ENCODE measurements around the gene PRSS50. TPM values are rescaled to one million over a fixed set of nuclear protein-coding genes. Genes with fewer than 3 reads are reported as not detected.
"Not testable (repeated sequence)": the region's sequence is repeated elsewhere in the genome, so short reads cannot be mapped to it uniquely, and the experiment has no call there.

PRSS50 gene
- total and polyA plus RNA-seq, 4 donors: 0.02 to 0.33 (median 0.25) TPM; not detected in 1

GRCh38 chr3:46748170-46748569 is 30.5 kb upstream of the PRSS50 start (continued):
- no peak for TF ChIP-seq CTCF (IDR thresholded peaks at IDR 0.05; ENCODE audit: low read depth, low read length, missing input control)
- no peak for TF ChIP-seq ATF3 (IDR thresholded peaks at IDR 0.05)
- TF ChIP-seq HNF4G (IDR thresholded peaks at IDR 0.05): no peak
- TF ChIP-seq JUND (IDR thresholded peaks at IDR 0.05): no peak
- no peak for TF ChIP-seq FOXA1 (IDR thresholded peaks at IDR 0.05)
- TF ChIP-seq MAX (IDR thresholded peaks at IDR 0.05): no peak

GRCh38 chr3:46746711-46747110 is 29.0 kb upstream of the PRSS50 start:
- no peak for DNase-seq (ENCODE audit: low spot score)
- no peak overlapping the region for H3K4me3 ChIP-seq (ENCODE audit: low read depth in 1 of 3, low read length in 3 of 3)
- H3K36me3 ChIP-seq (ENCODE audit: control insufficient read depth in 4 of 4, insufficient read depth in 3 of 4, low read depth in 1 of 4, low read length in 3 of 4): no peaks in the 10 kb centered on the region
- H3K4me1 ChIP-seq (ENCODE audit: control insufficient read depth in 4 of 4, insufficient read depth in 4 of 4, low read length in 3 of 4): no peaks in the 10 kb centered on the region
- H3K27ac ChIP-seq (ENCODE audit: low read depth in 1 of 2, low read length in 2 of 2): no peak overlapping the region
- H3K9me3 ChIP-seq (ENCODE audit: control insufficient read depth in 4 of 4, low read length in 3 of 4): no peaks in the 10 kb centered on the region
- no peak for TF ChIP-seq HNF4G (IDR thresholded peaks at IDR 0.05)
- no peak for TF ChIP-seq FOXA1 (IDR thresholded peaks at IDR 0.05)
- no peak for TF ChIP-seq HNF4A (conservative IDR thresholded peaks at IDR 0.05)
- TF ChIP-seq EGR1 (IDR thresholded peaks at IDR 0.05; ENCODE audit: low read depth in 2 of 2): no peak
- TF ChIP-seq RXRA (IDR thresholded peaks at IDR 0.05): no peak
- TF ChIP-seq ATF3 (IDR thresholded peaks at IDR 0.05): no peak
- no peak for TF ChIP-seq MAX (IDR thresholded peaks at IDR 0.05)
- TF ChIP-seq ZBTB33 (IDR thresholded peaks at IDR 0.05): no peak
- TF ChIP-seq SP1 (IDR thresholded peaks at IDR 0.05): no peak
- TF ChIP-seq RAD21 (IDR thresholded peaks at IDR 0.05): no peak
- no peak for TF ChIP-seq JUND (IDR thresholded peaks at IDR 0.05)
- TF ChIP-seq YY1 (IDR thresholded peaks at IDR 0.05): no peak
- no peaks in the 10 kb centered on the region for H3K27me3 ChIP-seq (ENCODE audit: control insufficient read depth in 4 of 4, insufficient read depth in 4 of 4, low read length in 3 of 4)
- H3K9ac ChIP-seq (ENCODE audit: low read depth in 1 of 2, low read length in 2 of 2): no peak overlapping the region

- Histone ChIP-seq H3K27ac (ENCODE audit: low read depth in 1 of 2, low read length in 2 of 2) (no peak overlapping the region), H3K9me3 (ENCODE audit: control insufficient read depth in 4 of 4, low read length in 3 of 4) (no peaks in the 10 kb centered on the region), H3K9ac (ENCODE audit: low read depth in 1 of 2, low read length in 2 of 2) (no peak overlapping the region), H3K36me3 (ENCODE audit: control insufficient read depth in 4 of 4, insufficient read depth in 3 of 4, low read depth in 1 of 4, low read length in 3 of 4) (no peaks in the 10 kb centered on the region), H3K27me3 (ENCODE audit: control insufficient read depth in 4 of 4, insufficient read depth in 4 of 4, low read length in 3 of 4) (no peaks in the 10 kb centered on the region), H3K4me3 (ENCODE audit: low read depth in 1 of 3, low read length in 3 of 3) (no peak overlapping the region), H3K4me1 (ENCODE audit: control insufficient read depth in 4 of 4, insufficient read depth in 4 of 4, low read length in 3 of 4) (no peaks in the 10 kb centered on the region)
- DNase-seq (ENCODE audit: low spot score): no peak
- 90% methylated on average over 12 of the region's 12 CpGs for WGBS
- no peak for TF ChIP-seq TAF1 (conservative IDR thresholded peaks at IDR 0.05)
- TF ChIP-seq SP1 (IDR thresholded peaks at IDR 0.05): no peak
- no peak for TF ChIP-seq HNF4G (IDR thresholded peaks at IDR 0.05)
- TF ChIP-seq CTCF (IDR thresholded peaks at IDR 0.05; ENCODE audit: low read depth, low read length, missing input control): no peak
- TF ChIP-seq GABPA (IDR thresholded peaks at IDR 0.05 in 1 of 2, conservative IDR thresholded peaks at IDR 0.05 in 1 of 2): no peak
- no peak for TF ChIP-seq FOXA2 (IDR thresholded peaks at IDR 0.05)
Measured at GRCh38 chr3:46742992-46743585, 25.4 kb upstream of the PRSS50 start.

- not testable (repeated sequence) for DNase-seq (ENCODE audit: low spot score); H3K27ac ChIP-seq (ENCODE audit: low read depth in 1 of 2, low read length in 2 of 2); H3K9ac ChIP-seq (ENCODE audit: low read depth in 1 of 2, low read length in 2 of 2); H3K27me3 ChIP-seq (ENCODE audit: control insufficient read depth in 4 of 4, insufficient read depth in 4 of 4, low read length in 3 of 4); H3K36me3 ChIP-seq (ENCODE audit: control insufficient read depth in 4 of 4, insufficient read depth in 3 of 4, low read depth in 1 of 4, low read length in 3 of 4); H3K4me1 ChIP-seq (ENCODE audit: control insufficient read depth in 4 of 4, insufficient read depth in 4 of 4, low read length in 3 of 4); H3K4me3 ChIP-seq (ENCODE audit: low read depth in 1 of 3, low read length in 3 of 3); H3K9me3 ChIP-seq (ENCODE audit: control insufficient read depth in 4 of 4, low read length in 3 of 4)
- 95% methylated on average over 3 of the region's 3 CpGs for WGBS
Measured at GRCh38 chr3:46739565-46739964, 21.9 kb upstream of the PRSS50 start.

All from liver (tissue), 9 donors.